ENCODE data around the gene PHACTR4. TPM values are rescaled to one million over a fixed set of nuclear protein-coding genes. Genes with fewer than 3 reads are reported as not detected.
"Not testable (repeated sequence)": the region's sequence is repeated elsewhere in the genome, so short reads cannot be mapped to it uniquely, and the experiment has no call there.

Gene PHACTR4
- total RNA-seq, 1 donor from 2014 or later = 19.1 TPM

- DNase-seq (ENCODE audit: low read depth, low spot score) = no peak
Observed at GRCh38 chr1:28370239-28371009, 884 bp downstream of the PHACTR4 start.

- DNase-seq (ENCODE audit: low read depth, low spot score) = no peak
Observed at GRCh38 chr1:28371010-28371377, 1.5 kb downstream of the PHACTR4 start.

DNA sequence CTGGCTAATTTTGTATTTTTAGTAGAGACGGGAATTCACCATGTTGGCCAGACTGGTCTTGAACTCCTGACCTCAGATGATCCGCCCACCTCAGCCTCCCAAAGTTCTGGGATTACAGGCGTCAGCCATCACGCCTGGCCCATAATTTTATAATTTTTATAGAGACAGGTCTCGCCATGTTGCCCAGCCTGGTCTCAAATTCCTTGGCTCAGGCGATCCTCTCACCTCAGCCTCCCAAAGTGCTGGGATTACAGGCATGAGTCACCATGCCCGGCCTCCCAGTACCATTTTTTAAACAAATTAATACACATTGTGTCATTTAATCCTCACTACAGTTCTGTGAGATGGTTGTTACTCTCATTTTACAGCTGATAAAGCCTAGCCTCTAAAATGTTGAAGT lies 3.9 kb downstream of the PHACTR4 start:
- not testable (repeated sequence) for DNase-seq (ENCODE audit: low read depth, low spot score)

GRCh38 chr1:28374297-28374696 lies 4.8 kb downstream of the PHACTR4 start:
- DNase-seq (ENCODE audit: low read depth, low spot score) = no peak

GRCh38 chr1:28375598-28375997 lies 6.1 kb downstream of the PHACTR4 start:
- not testable (repeated sequence) for DNase-seq (ENCODE audit: low read depth, low spot score)

DNA sequence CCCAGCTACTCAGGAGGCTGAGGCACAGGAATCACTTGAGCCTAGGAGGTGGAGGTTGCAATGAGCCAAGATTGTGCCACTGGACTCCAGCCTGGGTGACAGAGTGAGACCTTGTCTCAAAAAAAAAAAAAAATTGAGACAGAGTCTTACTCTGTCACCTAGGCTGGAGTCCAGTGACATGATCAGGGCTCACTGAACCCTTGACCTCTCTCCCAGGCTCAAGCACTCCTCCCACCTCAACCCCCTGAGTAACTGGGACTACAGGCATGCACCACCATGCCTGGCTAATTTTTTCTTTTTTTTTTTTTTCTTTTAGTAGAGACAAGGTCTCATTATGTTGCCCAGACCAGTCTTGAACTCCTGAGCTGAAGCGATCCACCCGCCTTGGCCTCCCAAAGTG lies 6.7 kb downstream of the PHACTR4 start:
- DNase-seq (ENCODE audit: low read depth, low spot score) = not testable (repeated sequence)

- no peak for DNase-seq (ENCODE audit: low read depth, low spot score)
Observed at GRCh38 chr1:28378906-28379305, 9.4 kb downstream of the PHACTR4 start.

DNA sequence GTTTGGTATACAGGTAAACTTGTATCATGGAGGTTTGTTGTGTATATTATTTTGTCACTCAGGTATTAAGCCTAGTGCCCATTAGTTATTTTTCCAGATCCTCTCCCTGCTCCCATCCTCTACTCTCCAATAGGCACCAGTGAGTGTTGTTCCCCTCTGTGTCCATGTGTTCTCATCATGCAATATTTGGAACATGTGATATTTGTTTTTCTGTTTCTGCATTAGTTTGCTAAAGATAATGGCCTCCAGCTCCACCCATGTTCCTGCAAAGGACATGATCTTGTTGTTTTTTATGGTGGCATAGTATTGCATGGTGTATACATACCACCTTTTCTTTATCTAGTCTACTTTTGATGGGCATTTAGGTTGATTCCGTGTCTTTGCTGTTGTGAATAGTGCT lies 10.9 kb downstream of the PHACTR4 start:
- no peak for DNase-seq (ENCODE audit: low read depth, low spot score)

DNA sequence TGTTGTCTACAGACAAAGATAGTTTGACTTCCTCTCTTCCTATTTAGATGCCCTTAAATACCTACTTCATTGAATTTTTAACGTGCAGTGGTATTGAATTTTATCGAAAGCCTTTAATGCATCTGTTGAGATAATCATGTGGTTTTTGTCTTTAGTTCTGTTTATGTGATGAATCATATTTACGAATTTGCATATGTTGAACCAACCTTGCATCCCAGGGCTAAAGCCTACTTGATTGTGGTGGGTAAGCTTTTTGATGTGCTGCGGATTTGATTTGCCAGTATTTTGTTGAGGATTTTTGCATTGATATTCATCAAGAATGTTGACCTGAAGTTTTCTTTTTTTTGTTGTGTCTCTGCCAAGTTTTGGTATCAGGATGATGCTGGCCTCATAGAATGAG lies 14.2 kb downstream of the PHACTR4 start:
- not testable (repeated sequence) for DNase-seq (ENCODE audit: low read depth, low spot score)

- DNase-seq (ENCODE audit: low read depth, low spot score) = no peak
Observed at GRCh38 chr1:28392027-28392652, 22.6 kb downstream of the PHACTR4 start.

DNA sequence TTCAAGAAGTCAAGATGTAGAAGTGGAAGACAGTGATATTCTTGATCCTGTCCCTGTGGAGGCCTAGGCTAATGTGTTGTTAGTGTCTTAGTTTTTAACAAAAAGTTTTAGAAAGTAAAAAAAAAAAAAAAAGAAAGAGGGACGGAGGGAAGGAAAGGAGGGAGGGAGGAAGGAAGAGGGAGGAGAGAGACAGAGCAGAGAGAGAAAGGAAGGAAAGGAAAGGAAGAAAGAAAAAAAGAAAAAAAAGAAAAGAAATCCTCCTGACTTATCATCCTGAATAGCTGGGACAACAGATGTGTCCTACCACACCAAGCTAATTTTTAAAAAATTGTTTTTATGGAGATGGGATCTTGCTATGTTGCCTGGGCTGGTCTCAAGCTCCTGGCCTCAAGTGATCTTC lies 24.6 kb downstream of the PHACTR4 start:
- no peak for DNase-seq (ENCODE audit: low read depth, low spot score)

DNA sequence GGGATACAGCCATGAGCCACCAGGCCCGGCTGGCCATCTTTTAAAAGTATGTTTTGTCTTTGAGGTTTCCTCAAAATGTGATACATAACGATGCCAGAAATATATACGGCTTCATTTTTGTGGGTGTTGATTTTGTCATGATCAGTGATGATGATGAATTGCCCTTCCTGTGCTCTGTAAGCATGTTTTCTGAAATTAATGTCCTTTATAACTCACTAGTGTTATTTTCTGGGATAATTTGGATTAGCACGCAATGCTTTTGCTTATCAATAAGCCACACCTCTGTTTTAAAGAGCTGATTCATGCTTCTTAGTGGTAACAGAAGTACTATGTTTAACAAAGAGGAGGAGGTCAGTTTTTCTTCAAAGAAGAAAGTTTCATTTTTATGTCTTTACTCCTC lies 25.6 kb downstream of the PHACTR4 start:
- DNase-seq (ENCODE audit: low read depth, low spot score) = no peak

GRCh38 chr1:28401760-28402159 lies 32.2 kb downstream of the PHACTR4 start:
- DNase-seq (ENCODE audit: low read depth, low spot score) = no peak

DNA sequence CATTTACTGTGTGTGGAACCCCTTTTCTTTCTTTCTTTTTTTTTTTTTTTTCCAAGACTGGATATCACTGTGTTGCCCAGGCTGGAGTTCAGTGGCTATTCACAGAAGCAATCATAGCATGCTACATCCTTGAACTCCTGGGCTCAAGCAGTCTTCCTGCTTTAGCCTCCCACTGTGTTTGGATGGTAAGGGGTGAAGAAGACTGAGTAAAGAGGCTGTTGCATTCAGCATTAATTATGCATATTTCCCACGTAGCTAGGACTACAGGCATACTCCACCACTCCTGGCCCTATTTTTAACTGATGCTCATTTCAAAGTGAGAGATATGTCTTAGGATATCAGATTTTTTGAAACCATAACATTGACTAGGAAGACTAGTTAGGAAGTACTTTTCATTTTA lies 39.5 kb downstream of the PHACTR4 start:
- DNase-seq (ENCODE audit: low read depth, low spot score) = no peak

DNA sequence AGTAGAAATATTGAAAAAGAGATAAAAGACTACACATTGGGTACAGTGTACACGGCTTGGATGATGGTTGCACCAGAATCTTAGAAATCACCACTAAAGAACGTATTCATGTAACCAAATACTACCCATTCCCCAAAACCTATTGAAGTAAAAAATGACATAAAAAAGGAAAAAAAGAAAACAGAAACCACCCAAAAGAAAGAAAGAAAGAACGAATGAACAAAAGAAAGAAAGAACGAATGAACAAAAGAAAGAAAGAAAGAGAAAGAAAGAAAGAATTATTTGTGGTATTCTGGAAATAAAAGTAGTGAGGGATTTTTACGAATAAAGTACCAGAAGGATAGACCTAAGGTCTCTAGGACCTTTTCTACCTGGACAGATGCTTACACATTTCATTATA lies 42.1 kb downstream of the PHACTR4 start:
- DNase-seq (ENCODE audit: low read depth, low spot score) = no peak

DNA sequence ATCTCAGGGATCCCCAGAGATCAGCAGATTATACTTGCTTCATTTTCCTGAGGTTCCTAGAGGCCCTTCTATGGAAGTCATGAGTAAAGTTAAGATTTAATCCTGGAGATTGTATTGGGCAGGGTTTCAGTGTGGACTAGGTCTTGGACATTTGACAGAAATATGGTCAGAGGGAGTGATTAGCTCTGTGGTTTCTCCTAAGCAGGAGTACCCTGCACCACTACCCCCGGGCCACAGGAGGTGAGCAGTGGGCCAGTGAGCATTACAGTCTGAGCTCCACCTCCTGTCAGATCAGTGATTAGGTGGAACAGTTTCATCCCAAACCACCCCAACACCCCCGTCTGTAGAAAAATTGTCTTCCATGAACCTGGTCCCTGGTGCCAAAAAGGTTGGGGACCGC lies 43.2 kb downstream of the PHACTR4 start:
- DNase-seq (ENCODE audit: low read depth, low spot score) = no peak

DNA sequence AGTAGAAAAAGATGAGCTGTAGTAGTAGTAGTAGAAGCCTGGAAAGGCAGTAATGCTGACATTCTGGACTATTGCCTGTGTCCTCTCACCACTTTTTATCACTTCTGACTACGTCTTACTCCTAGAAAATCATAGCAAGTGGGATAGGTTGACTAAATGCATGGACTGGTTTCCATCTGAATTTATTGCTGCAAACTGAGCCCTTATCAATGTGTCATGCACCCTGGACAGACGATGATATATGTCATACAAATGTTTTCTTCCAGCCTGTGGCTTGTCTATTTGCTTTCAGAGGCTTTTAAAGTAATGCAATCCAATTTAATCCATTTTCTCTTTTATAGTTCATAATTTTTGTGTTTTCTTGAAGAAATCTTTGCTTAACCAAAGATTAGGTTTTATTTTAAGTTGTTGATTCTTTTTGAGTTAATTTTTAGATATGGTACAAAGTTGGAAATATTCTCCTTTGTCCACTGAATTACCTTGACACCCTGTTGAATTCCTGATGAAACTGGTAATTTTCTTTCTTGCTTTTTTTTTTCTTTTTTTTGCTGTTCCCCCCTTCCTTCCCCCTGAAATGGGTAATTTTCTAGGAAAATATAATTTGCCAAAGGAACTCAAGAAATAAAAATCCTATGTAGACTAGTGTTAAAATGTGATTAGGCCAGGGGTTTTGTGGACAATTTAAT lies 47.1 kb downstream of the PHACTR4 start:
- no peak for DNase-seq (ENCODE audit: low read depth, low spot score)

- peak; percentile 30 for DNase-seq (ENCODE audit: low read depth, low spot score)
Observed at GRCh38 chr1:28417441-28417922, 47.9 kb downstream of the PHACTR4 start.

DNA sequence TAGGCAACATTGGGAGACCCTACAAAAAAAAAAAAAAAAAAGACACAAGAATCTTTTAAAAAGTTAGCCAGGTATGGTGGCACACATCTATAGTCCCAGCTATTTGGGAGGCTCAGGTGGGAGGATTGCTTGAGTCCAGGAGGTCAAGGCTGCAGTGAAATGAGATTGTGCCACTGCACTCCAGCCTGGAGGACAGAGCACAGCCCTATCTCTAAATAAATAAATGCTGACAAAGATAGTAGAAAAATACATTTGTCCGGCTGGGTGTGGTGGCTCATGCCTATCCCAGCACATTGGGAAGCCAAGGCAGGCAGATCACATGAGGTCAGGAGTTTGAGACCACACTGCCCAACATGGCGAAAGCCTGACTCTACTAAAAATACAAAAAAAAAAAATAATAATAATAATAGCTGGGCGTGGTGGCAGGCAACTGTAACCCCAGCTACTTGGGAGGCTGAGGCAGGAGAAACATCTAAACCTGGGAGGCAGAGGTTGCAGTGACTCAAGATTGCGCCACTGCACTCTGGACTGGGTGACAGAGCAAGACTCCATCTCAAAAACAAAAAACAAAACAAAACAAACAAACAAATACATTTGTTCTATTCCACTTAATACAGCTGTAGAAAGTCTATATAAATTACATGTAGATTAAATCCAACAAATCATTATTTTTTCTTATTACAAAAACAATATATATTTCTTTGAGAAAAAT lies 48.5 kb downstream of the PHACTR4 start:
- DNase-seq (ENCODE audit: low read depth, low spot score) = no peak

DNA sequence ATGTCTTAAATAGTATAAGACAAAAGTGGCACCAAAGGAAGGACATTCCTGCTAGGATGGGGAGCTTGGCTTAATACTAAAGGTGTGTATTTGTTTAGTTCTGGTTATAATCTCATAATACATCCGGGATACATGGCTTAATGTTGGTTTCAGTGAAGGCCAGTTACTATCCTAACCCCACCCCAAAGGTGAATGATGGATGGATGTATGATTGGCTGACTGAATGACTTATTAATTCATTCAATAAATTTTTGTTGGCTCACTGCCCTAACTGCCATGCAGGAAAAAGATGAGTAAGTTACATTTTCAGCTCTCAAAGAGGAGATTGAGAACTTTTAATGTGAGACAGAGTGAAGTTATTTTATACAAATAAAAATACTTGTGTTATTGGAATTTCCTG lies 52.2 kb downstream of the PHACTR4 start:
- DNase-seq (ENCODE audit: low read depth, low spot score) = no peak

GRCh38 chr1:28426831-28427230 lies 57.3 kb downstream of the PHACTR4 start:
- DNase-seq (ENCODE audit: low read depth, low spot score) = no peak

GRCh38 chr1:28428012-28428411 lies 58.5 kb downstream of the PHACTR4 start:
- no peak for DNase-seq (ENCODE audit: low read depth, low spot score)

Measured in pulmonary artery endothelial cell (primary cell).